GM12878 (cell line): Measurements from ENCODE around the gene PDE1C. TPM values are rescaled to one million over a fixed set of nuclear protein-coding genes. Genes with fewer than 3 reads are reported as not detected.

Experiments used
- ATAC-seq: fragments of 200-7000 bp; cut with Tn5 transposase; 3 replicates; pipeline ENCODE4 v1.9.1; 2020; ENCODE audit warnings: mild to moderate bottlenecking, moderate library complexity
- BruUV-seq: library from RNA; stranded (reverse); fragments of 400-500 nt; replicated peaks from 2 replicates; lab custom pipeline; 2021; lab: Mats Ljungman, UMichigan
- CTCF ChIA-PET: fragments of 300-600 bp; sonication (Branson Sonifier 250); formaldehyde crosslinking; extraction: SDS; loops from one replicate; lab custom pipeline; 2021; ENCODE audit warnings: inconsistent platforms; lab: Yijun Ruan, JAX
- POLR2A ChIA-PET: fragments of 350-600 bp; formaldehyde crosslinking; extraction: SDS; loops from one replicate; lab custom pipeline; 2021; ENCODE audit warnings: inconsistent platforms; lab: Charles Lee
- RAD21 ChIA-PET: fragments of 300-600 bp; sonication (Branson Sonifier 250); formaldehyde crosslinking; loops from one replicate; lab custom pipeline; 2023; ENCODE audit warnings: antibody characterized with exemption; ENCODE audit not compliant: unreplicated experiment; lab: Charles Lee
- SMC1A ChIA-PET: fragments of 300-600 bp; sonication (Branson Sonifier 250); formaldehyde crosslinking; loops from one replicate; lab custom pipeline; 2023; ENCODE audit not compliant: unreplicated experiment, uncharacterized antibody; lab: Charles Lee
- DNase-seq: peaks from one replicate; pipeline ENCODE4 v3.0.0-alpha.2; 2011; ENCODE audit warnings: low read depth, low spot score
- FAIRE-seq: peaks from 3 replicates; lab custom pipeline; 2011; peaks lifted over from hg19 to GRCh38; lab: Jason Lieb, UNC
- H2AFZ ChIP-seq: 2 replicates; pipeline ENCODE4 v1.6.0; 2011; ENCODE audit warnings: low read depth, low read length, control low read depth; ENCODE audit not compliant: control insufficient read depth
- H3K27ac ChIP-seq: 2 replicates; pipeline ENCODE4 v1.5.1; 2011; ENCODE audit warnings: control low read depth; ENCODE audit not compliant: control insufficient read depth, insufficient read depth
- H3K27me3 ChIP-seq, 2 experiments: replicated peaks in 1 of 2; 2 replicates each; pipeline versions ENCODE4 v1.6.0 to v1.6.1; 2011; ENCODE audit warnings: low read length in 1 of 2; ENCODE audit not compliant: control insufficient read depth in 2 of 2, insufficient read depth in 2 of 2
- H3K36me3 ChIP-seq, 2 experiments: 2 replicates each; pipeline ENCODE4 v1.5.1; 2011; ENCODE audit warnings: low read length in 1 of 2; ENCODE audit not compliant: control insufficient read depth in 2 of 2, insufficient read depth in 2 of 2
- H3K4me1 ChIP-seq: 2 replicates; pipeline ENCODE4 v1.6.1; 2011; ENCODE audit warnings: mild to moderate bottlenecking, low read length, moderate library complexity, mixed read lengths; ENCODE audit not compliant: control insufficient read depth, insufficient read depth
- H3K4me2 ChIP-seq: 2 replicates; pipeline ENCODE4 v1.6.0; 2011; ENCODE audit warnings: control low read depth; ENCODE audit not compliant: control insufficient read depth, insufficient read depth
- H3K4me3 ChIP-seq: fragments of 200-600 bp; sonication (generic); 2 replicates; pipeline ENCODE4 v1.5.1; 2016
- H3K79me2 ChIP-seq: 2 replicates; pipeline ENCODE4 v1.6.0; 2011; ENCODE audit warnings: low read length; ENCODE audit not compliant: control insufficient read depth, insufficient read depth
- H3K9ac ChIP-seq: 2 replicates; pipeline ENCODE4 v1.8.0; 2011; ENCODE audit warnings: low read length, control low read depth, mixed read lengths; ENCODE audit not compliant: control insufficient read depth, insufficient read depth
- H3K9me3 ChIP-seq: replicated peaks from 3 replicates; pipeline ENCODE4 v1.5.1; 2011; ENCODE audit warnings: mild to moderate bottlenecking, low read length; ENCODE audit not compliant: control insufficient read depth, insufficient read depth
- H4K20me1 ChIP-seq: 2 replicates; pipeline ENCODE4 v1.6.0; 2011; ENCODE audit not compliant: control insufficient read depth, insufficient read depth
- BCL3 ChIP-seq: IDR thresholded peaks from 2 replicates; pipeline ENCODE4 v1.6.1; 2011; ENCODE audit warnings: borderline replicate concordance, low read depth, mild to moderate bottlenecking, moderate library complexity, low read length; ENCODE audit not compliant: insufficient read depth, poor library complexity, severe bottlenecking
- CBX5 ChIP-seq: sonication (generic); IDR thresholded peaks from 2 replicates; pipeline ENCODE4 v1.6.1; 2016; ENCODE audit warnings: low read depth, moderate library complexity, mild to moderate bottlenecking, inconsistent platforms
- CREM ChIP-seq: IDR thresholded peaks from 2 replicates; pipeline ENCODE4 v1.6.1; 2014; ENCODE audit warnings: antibody characterized with exemption, low read depth
- HDAC6 ChIP-seq: fragments of 200-600 bp; sonication (generic); IDR thresholded peaks from one replicate; pipeline ENCODE4 v1.8.0; 2017; ENCODE audit warnings: antibody characterized with exemption; ENCODE audit not compliant: unreplicated experiment
- MTA2 ChIP-seq: fragments of 450-650 bp; IDR thresholded peaks from 2 replicates; pipeline ENCODE4 v1.6.1; 2016; ENCODE audit warnings: low read depth, mild to moderate bottlenecking, moderate library complexity
- MXI1 ChIP-seq: fragments of 150-350 bp; IDR thresholded peaks from 2 replicates; pipeline ENCODE4 v1.6.1; 2011; ENCODE audit warnings: low read depth, mild to moderate bottlenecking, inconsistent platforms, low read length, improper control_type of control experiment
- NFYA ChIP-seq: IDR thresholded peaks from 2 replicates; pipeline ENCODE4 v1.6.1; 2011; ENCODE audit warnings: low read depth, mild to moderate bottlenecking, low read length, improper control_type of control experiment, borderline replicate concordance
- NFYB ChIP-seq: IDR thresholded peaks from 2 replicates; pipeline ENCODE4 v1.6.1; 2011; ENCODE audit warnings: low read depth, mild to moderate bottlenecking, low read length, improper control_type of control experiment, moderate library complexity; ENCODE audit not compliant: insufficient read depth
- NR2C1 ChIP-seq: fragments of 450-650 bp; IDR thresholded peaks from 2 replicates; pipeline ENCODE4 v1.6.1; 2017; ENCODE audit warnings: antibody characterized with exemption, mild to moderate bottlenecking, moderate library complexity
- POLR2A ChIP-seq: IDR thresholded peaks from 2 replicates; pipeline ENCODE4 v1.6.1; 2011; ENCODE audit warnings: low read depth, mild to moderate bottlenecking, low read length
- POLR2AphosphoS2 ChIP-seq: IDR thresholded peaks from 2 replicates; pipeline ENCODE4 v1.6.1; 2011; ENCODE audit warnings: low read depth, mild to moderate bottlenecking, low read length, improper control_type of control experiment, moderate library complexity
- RELA ChIP-seq: fragments of 450-650 bp; IDR thresholded peaks from 2 replicates; pipeline ENCODE4 v1.8.0; 2014; ENCODE audit warnings: borderline replicate concordance; ENCODE audit not compliant: partially characterized antibody
- SPI1 ChIP-seq: IDR thresholded peaks from 2 replicates; pipeline ENCODE4 v1.6.1; 2011; ENCODE audit warnings: low read depth, mild to moderate bottlenecking, low read length, moderate library complexity, borderline replicate concordance; ENCODE audit not compliant: insufficient read depth
- TAF1 ChIP-seq: IDR thresholded peaks from 2 replicates; pipeline ENCODE4 v1.6.1; 2011; ENCODE audit warnings: mild to moderate bottlenecking, low read depth, low read length, borderline replicate concordance
- YY1 ChIP-seq: IDR thresholded peaks from 2 replicates; pipeline ENCODE4 v1.6.1; 2011; ENCODE audit warnings: low read depth, mild to moderate bottlenecking, low read length
- ZBED1 ChIP-seq: IDR thresholded peaks from 2 replicates; pipeline ENCODE4 v1.6.1; 2016; ENCODE audit warnings: borderline replicate concordance
- ZNF384 ChIP-seq: IDR thresholded peaks from 2 replicates; pipeline ENCODE4 v1.6.1; 2012; ENCODE audit warnings: low read depth, mild to moderate bottlenecking, low read length, improper control_type of control experiment, borderline replicate concordance
- WGBS: methylation state at CpG from one replicate; pipeline ENCODE4 v1.1.6; 2016; ENCODE audit warnings: low lambda C conversion rate; ENCODE audit not compliant: insufficient replicate concordance, insufficient coverage; ENCODE audit errors: missing lambda C conversion rate; 5-methylcytosine and 5-hydroxymethylcytosine counted together
- in situ Hi-C: fragments of 300-500 bp; cut with MboI; formaldehyde crosslinking; loops from 9 replicates; pipeline ENCODE4 v1.14.3; 2018; ENCODE audit warnings: mixed read lengths
- intact Hi-C: fragments of 100-400 bp; cut with micrococcal nuclease; formaldehyde crosslinking; loops from one replicate; pipeline ENCODE4 v1.14.2; 2022; ENCODE audit not compliant: unreplicated experiment
- polyA plus RNA-seq, 11 experiments: library from polyadenylated mRNA; depleted of rRNA in 4 of 11; unstranded in 6 of 11; stranded (reverse) in 5 of 11; fragments of >200 nt; fragmentation: Nextera tagmentation in 4 of 11; fragmentation: Illumina TruSeq in 1 of 11; extraction: Ambion mirVana in 4 of 11; extraction: Trizol in 1 of 11; gene quantifications; 1 replicate in 1 of 11; 2 replicates in 10 of 11; pipeline versions ENCODE4 v1.2.1 to v1.2.3, GENCODE V29; 2011 to 2016; ENCODE audit warnings: inconsistent platforms in 2 of 11, missing spikeins in 2 of 11, low read depth in 1 of 11
- total RNA-seq, 4 experiments: library from RNA; depleted of rRNA in 3 of 4; stranded (reverse); fragments of >200 nt in 3 of 4; fragmentation: Illumina TruSeq in 1 of 4; extraction: Trizol in 1 of 4; gene quantifications; 2 replicates each; pipeline versions ENCODE4 v1.2.1 to v1.2.3, GENCODE V29; 2013 to 2021
- TF ChIP-seq, protein P1 (sequence below): fragments of 450-650 bp; IDR thresholded peaks from 2 replicates; pipeline ENCODE4 v1.6.1; 2016; ENCODE audit warnings: mild to moderate bottlenecking
- TF ChIP-seq, protein P2 (sequence below): fragments of 450-650 bp; IDR thresholded peaks from 2 replicates; pipeline ENCODE4 v1.6.1; 2018; ENCODE audit warnings: borderline replicate concordance, mild to moderate bottlenecking; ENCODE audit not compliant: partially characterized antibody

Gene PDE1C
- total and polyA plus RNA-seq, 10 of the 15 experiments (the other 5 are each of a cell fraction or from before 2014, with no cell fraction given): 0.29 to 2.3 (median 0.70) TPM

GRCh38 chr7:31971049-31971667 is 99.0 kb downstream of the PDE1C start:
- no peak overlapping the region for H2AFZ ChIP-seq
- no peaks in the 10 kb centered on the region for H3K4me1 ChIP-seq
- no peak overlapping the region for H3K9ac ChIP-seq
- DNase-seq: no peak
- POLR2A ChIA-PET: no interaction called here
- no peaks in the 10 kb centered on the region for H3K9me3 ChIP-seq
- CTCF ChIA-PET: interaction anchor here (0.6 to 0.7 kb wide), 2 partner anchors 239 to 433 kb away, joined by 3 read pairs; no protein-coding TSS in a partner anchor
- H3K4me3 ChIP-seq: no peak overlapping the region
- no peak overlapping the region for H3K4me2 ChIP-seq
- H4K20me1 ChIP-seq: no peaks in the 10 kb centered on the region
- no peak for ATAC-seq
- no peak overlapping the region for H3K27ac ChIP-seq
- FAIRE-seq: no peak
- BruUV-seq: no TSS peak
- intact Hi-C loops (no loop called here), in situ Hi-C loops (no loop called here)
- H3K79me2 ChIP-seq: no peaks in the 10 kb centered on the region
- 70% methylated on average over 7 of the region's 7 CpGs for WGBS
- RAD21 ChIA-PET: no interaction called here
- SMC1A ChIA-PET: interaction anchor here (1.0 kb wide), 1 partner anchor 16 kb away, joined by 3 read pairs; no protein-coding TSS in a partner anchor
- H3K27me3 ChIP-seq: no peaks in the 10 kb centered on the region; a peak in 2 of 4 replicates
- no peak for TF ChIP-seq TAF1
- TF ChIP-seq NFYB: no peak
- TF ChIP-seq CBX5: no peak
- TF ChIP-seq ZNF384: no peak
- no peak for TF ChIP-seq NFYA
- no peak for TF ChIP-seq NR2C1
- TF ChIP-seq MTA2: no peak
- no peak for TF ChIP-seq CREM
- TF ChIP-seq MXI1: no peak
- TF ChIP-seq SPI1: no peak
- no peak for TF ChIP-seq POLR2AphosphoS2
- no peak for TF ChIP-seq RELA
- no peak for TF ChIP-seq YY1
- no peak for TF ChIP-seq BCL3
- TF ChIP-seq, protein P1, sequence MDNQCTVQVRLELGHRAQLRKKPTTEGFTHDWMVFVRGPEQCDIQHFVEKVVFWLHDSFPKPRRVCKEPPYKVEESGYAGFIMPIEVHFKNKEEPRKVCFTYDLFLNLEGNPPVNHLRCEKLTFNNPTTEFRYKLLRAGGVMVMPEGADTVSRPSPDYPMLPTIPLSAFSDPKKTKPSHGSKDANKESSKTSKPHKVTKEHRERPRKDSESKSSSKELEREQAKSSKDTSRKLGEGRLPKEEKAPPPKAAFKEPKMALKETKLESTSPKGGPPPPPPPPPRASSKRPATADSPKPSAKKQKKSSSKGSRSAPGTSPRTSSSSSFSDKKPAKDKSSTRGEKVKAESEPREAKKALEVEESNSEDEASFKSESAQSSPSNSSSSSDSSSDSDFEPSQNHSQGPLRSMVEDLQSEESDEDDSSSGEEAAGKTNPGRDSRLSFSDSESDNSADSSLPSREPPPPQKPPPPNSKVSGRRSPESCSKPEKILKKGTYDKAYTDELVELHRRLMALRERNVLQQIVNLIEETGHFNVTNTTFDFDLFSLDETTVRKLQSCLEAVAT: no peak
- no peak for TF ChIP-seq HDAC6
- TF ChIP-seq, protein P2, sequence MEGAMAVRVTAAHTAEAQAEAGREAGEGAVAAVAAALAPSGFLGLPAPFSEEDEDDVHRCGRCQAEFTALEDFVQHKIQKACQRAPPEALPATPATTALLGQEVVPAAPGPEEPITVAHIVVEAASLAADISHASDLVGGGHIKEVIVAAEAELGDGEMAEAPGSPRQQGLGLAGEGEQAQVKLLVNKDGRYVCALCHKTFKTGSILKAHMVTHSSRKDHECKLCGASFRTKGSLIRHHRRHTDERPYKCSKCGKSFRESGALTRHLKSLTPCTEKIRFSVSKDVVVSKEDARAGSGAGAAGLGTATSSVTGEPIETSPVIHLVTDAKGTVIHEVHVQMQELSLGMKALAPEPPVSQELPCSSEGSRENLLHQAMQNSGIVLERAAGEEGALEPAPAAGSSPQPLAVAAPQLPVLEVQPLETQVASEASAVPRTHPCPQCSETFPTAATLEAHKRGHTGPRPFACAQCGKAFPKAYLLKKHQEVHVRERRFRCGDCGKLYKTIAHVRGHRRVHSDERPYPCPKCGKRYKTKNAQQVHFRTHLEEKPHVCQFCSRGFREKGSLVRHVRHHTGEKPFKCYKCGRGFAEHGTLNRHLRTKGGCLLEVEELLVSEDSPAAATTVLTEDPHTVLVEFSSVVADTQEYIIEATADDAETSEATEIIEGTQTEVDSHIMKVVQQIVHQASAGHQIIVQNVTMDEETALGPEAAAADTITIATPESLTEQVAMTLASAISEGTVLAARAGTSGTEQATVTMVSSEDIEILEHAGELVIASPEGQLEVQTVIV: no peak
- TF ChIP-seq ZBED1: no peak
- TF ChIP-seq POLR2A: no peak
- H3K36me3 ChIP-seq: no peaks in the 10 kb centered on the region
